Left cardiac atrium (tissue), 2 donors: Measurements from ENCODE around the gene MZT2A. TPM values are rescaled to one million over a fixed set of nuclear protein-coding genes. Genes with fewer than 3 reads are reported as not detected.

Experiments
- microRNA-seq, 2 donors: library from miRNA; unstranded; fragments of <30 nt; microRNA quantifications; one replicate each; pipeline ENCODE4 v1.2.0, GENCODE V29; 2020
- total RNA-seq, 2 donors: library from RNA; stranded (reverse); fragmentation: NEBNext Ultra II Directional; extraction: Animal tissue kit (Norgen Biotek cat#: 25700); gene quantifications; one replicate each; pipeline ENCODE4 v1.2.1, GENCODE V29; 2021
- donor health status: DM: no; HTN: yes; CAD: no; lungs with severe emphysema.
- donor health status: DM: yes; HTN: yes; CAD: no.

Gene MZT2A
- total RNA-seq, 2 donors from 2014 or later, result 59.4 to 110 TPM

Small RNAs within 50 kb of the gene (microRNA-seq; reads per million reads assigned to microRNA genes)
- 0 reads per million in 2 donors for gene MIR4784

Other genes starting within 250 kb of the MZT2A start
- under 1 TPM; 0.09 to 0.13 TPM for gene RAB6D, start 128.2 kb downstream of the MZT2A start, total RNA-seq
- gene TUBA3D, start 16.3 kb downstream of the MZT2A start, total RNA-seq, result 10 to 100 TPM in 1 of 2 donors, 1 to 10 TPM in 1; 8.5 to 11.0 TPM
- gene CCDC74A, start 35.5 kb upstream of the MZT2A start, total RNA-seq, result under 1 TPM; 0.71 to 0.94 TPM